Measurements from ENCODE around the gene LAPTM5. TPM values are rescaled to one million over a fixed set of nuclear protein-coding genes. Genes with fewer than 3 reads are reported as not detected.

LAPTM5 gene
- total RNA-seq, 1 experiment from 2014 or later: 0.15 TPM

GRCh38 chr1:30781906-30782305 is 24.3 kb upstream of the LAPTM5 start:
- no peaks in the 10 kb centered on the region for H3K79me1 ChIP-seq (ENCODE audit: insufficient read depth, low read depth, low read length, poor library complexity, severe bottlenecking)
- H3K4me2 ChIP-seq (ENCODE audit: insufficient read depth, insufficient read length, low read length): no peak overlapping the region
- H3K4me3 Mint-ChIP-seq: no peak overlapping the region
- no peak overlapping the region for H3K23ac ChIP-seq (ENCODE audit: insufficient read length, low read depth, low read length)
- H3K9me3 Mint-ChIP-seq: no peaks in the 10 kb centered on the region; a peak in 1 of 5 replicates
- H2BK15ac ChIP-seq (ENCODE audit: low read depth, low read length): no peak overlapping the region
- H3K56ac ChIP-seq (ENCODE audit: insufficient read length, low read depth, low read length): no peak overlapping the region
- H3K79me2 ChIP-seq (ENCODE audit: insufficient read depth, low read length): no peaks in the 10 kb centered on the region
- no peak overlapping the region for H2BK12ac ChIP-seq (ENCODE audit: insufficient read length, low read depth, low read length)
- DNase-seq: no peak
- H2AK5ac ChIP-seq (ENCODE audit: insufficient read length, low read length): no peak overlapping the region
- no peak overlapping the region for H4K91ac ChIP-seq (ENCODE audit: insufficient read length, low read depth, low read length)
- no peaks in the 10 kb centered on the region for H3K36me3 Mint-ChIP-seq (ENCODE audit: insufficient read depth in 1 of 3, low read depth in 3 of 3)
- H3K27me3 Mint-ChIP-seq (ENCODE audit: low read depth): peaks cover 18% of the 10 kb centered on the region
- H3T11ph ChIP-seq (ENCODE audit: low read length): no peak overlapping the region
- no peaks in the 10 kb centered on the region for H4K20me1 ChIP-seq (ENCODE audit: control insufficient read depth, insufficient read depth, insufficient read length)
- no peak overlapping the region for H3K27ac ChIP-seq (ENCODE audit: insufficient read length, low read depth, low read length)
- H4K5ac ChIP-seq (ENCODE audit: insufficient read length, low read depth, low read length): no peak overlapping the region
- no peaks in the 10 kb centered on the region for H3K4me1 ChIP-seq (ENCODE audit: insufficient read depth, low read length)
- WGBS (ENCODE audit: extremely low coverage, insufficient read length, low lambda C conversion rate): no CpG with 5 or more reads among the region's 10 CpGs
- no peaks in the 10 kb centered on the region for H3K9me3 ChIP-seq (ENCODE audit: control insufficient read depth, low read depth, low read length)
- H3K27ac Mint-ChIP-seq: no peak overlapping the region
- H3K18ac ChIP-seq (ENCODE audit: insufficient read length, low read depth, low read length): no peak overlapping the region
- H3K23me2 ChIP-seq (ENCODE audit: insufficient read length, low read depth, low read length, poor library complexity, severe bottlenecking): peaks cover 4% of the 10 kb centered on the region
- H2BK20ac ChIP-seq (ENCODE audit: low read depth, low read length, poor library complexity, severe bottlenecking): no peak overlapping the region
- peaks cover 12 to 24% of the 10 kb centered on the region in 2 experiments for H3K4me1 Mint-ChIP-seq
- H4K8ac ChIP-seq (replicated peaks; ENCODE audit: insufficient read length, low read depth, low read length): no peak overlapping the region
- H3K27me3 ChIP-seq (ENCODE audit: insufficient read depth, low read length): no peaks in the 10 kb centered on the region; the same call in 1 of the 2 replicates
- no peak overlapping the region for H2AFZ ChIP-seq (ENCODE audit: low read length)
- H3K14ac ChIP-seq (ENCODE audit: insufficient read depth, low read length): no peak overlapping the region
- H3K9ac ChIP-seq (ENCODE audit: extremely low read depth, insufficient read length, low read length): no peak overlapping the region
- no peak overlapping the region for H2BK5ac ChIP-seq (ENCODE audit: insufficient read length, low read length)
- H2BK120ac ChIP-seq (ENCODE audit: low read depth, low read length, poor library complexity, severe bottlenecking): no peak overlapping the region
- TF ChIP-seq CTCF (conservative IDR thresholded peaks at IDR 0.05): no peak
- no peak overlapping the region for H3K4ac ChIP-seq (ENCODE audit: low read depth, low read length)
